Liver (tissue), 3 donors: ENCODE data around the gene SH3RF3.

ENCODE experiments used
- GABPA ChIP-seq, 2 donors: IDR thresholded peaks in 1 of 2; conservative IDR thresholded peaks in 1 of 2; 2 replicates each; pipeline ENCODE4 v1.6.1; 2016; ENCODE audit warnings: antibody characterized with exemption in 2 of 2, mild to moderate bottlenecking in 1 of 2, moderate library complexity in 1 of 2
- RAD21 ChIP-seq, 2 donors: IDR thresholded peaks; 2 replicates each; pipeline ENCODE4 v1.6.1; 2016; ENCODE audit warnings: antibody characterized with exemption in 2 of 2, mild to moderate bottlenecking in 2 of 2
- RXRA ChIP-seq, 2 donors: IDR thresholded peaks; 2 replicates each; pipeline ENCODE4 v1.6.1; 2017 to 2018; ENCODE audit warnings: antibody characterized with exemption in 2 of 2, mild to moderate bottlenecking in 1 of 2
- SP1 ChIP-seq: IDR thresholded peaks from 2 replicates; pipeline ENCODE4 v1.6.1; 2018; ENCODE audit warnings: antibody characterized with exemption, mild to moderate bottlenecking
- TAF1 ChIP-seq: conservative IDR thresholded peaks from 2 replicates; pipeline ENCODE4 v1.6.1; 2016; ENCODE audit warnings: antibody characterized with exemption, mild to moderate bottlenecking
- YY1 ChIP-seq: IDR thresholded peaks from 2 replicates; pipeline ENCODE4 v1.6.1; 2016; ENCODE audit warnings: antibody characterized with exemption, mild to moderate bottlenecking
- TF ChIP-seq, protein P1 (sequence below): fragments of 150-350 bp; IDR thresholded peaks from 2 replicates; pipeline ENCODE4 v1.5.1; 2017; ENCODE audit warnings: improper control_type of control experiment, low read depth, low read length; ENCODE audit not compliant: missing input control
- TF ChIP-seq, protein P2 (sequence below): IDR thresholded peaks from 2 replicates; pipeline ENCODE4 v1.6.1; 2016; ENCODE audit warnings: antibody characterized with exemption
- TF ChIP-seq, protein P3 (sequence below): IDR thresholded peaks from 2 replicates; pipeline ENCODE4 v1.6.1; 2016; ENCODE audit warnings: antibody characterized with exemption
- TF ChIP-seq, protein P4 (sequence below): IDR thresholded peaks from 2 replicates; pipeline ENCODE4 v1.6.1; 2016; ENCODE audit warnings: antibody characterized with exemption, mild to moderate bottlenecking
- TF ChIP-seq, protein P5 (sequence below): IDR thresholded peaks from 2 replicates; pipeline ENCODE4 v1.6.1; 2016; ENCODE audit warnings: antibody characterized with exemption
- donor health status: healthy.
- donor health status: healthy.

DNA sequence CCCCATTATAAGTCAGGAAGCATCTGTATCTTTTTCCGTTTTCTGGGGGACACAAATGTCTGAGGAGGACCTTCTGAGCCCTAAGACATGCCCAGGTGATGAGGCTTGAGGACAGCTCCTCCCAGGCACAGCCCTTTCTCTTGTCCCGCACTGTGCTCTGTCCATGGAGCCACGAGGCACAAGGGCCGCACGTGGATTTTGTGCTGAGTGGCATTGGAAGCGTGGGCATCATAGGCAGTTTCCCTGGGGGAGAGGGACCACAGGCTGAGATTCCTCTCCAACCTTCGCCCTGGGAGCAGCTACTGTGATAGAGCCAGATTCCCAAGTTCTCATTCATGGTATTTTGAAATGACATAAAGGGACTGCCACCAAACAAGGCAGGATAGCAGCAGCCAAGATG, 139.9 kb downstream of the SH3RF3 start:
- TF ChIP-seq, protein P1, sequence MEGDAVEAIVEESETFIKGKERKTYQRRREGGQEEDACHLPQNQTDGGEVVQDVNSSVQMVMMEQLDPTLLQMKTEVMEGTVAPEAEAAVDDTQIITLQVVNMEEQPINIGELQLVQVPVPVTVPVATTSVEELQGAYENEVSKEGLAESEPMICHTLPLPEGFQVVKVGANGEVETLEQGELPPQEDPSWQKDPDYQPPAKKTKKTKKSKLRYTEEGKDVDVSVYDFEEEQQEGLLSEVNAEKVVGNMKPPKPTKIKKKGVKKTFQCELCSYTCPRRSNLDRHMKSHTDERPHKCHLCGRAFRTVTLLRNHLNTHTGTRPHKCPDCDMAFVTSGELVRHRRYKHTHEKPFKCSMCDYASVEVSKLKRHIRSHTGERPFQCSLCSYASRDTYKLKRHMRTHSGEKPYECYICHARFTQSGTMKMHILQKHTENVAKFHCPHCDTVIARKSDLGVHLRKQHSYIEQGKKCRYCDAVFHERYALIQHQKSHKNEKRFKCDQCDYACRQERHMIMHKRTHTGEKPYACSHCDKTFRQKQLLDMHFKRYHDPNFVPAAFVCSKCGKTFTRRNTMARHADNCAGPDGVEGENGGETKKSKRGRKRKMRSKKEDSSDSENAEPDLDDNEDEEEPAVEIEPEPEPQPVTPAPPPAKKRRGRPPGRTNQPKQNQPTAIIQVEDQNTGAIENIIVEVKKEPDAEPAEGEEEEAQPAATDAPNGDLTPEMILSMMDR: no peak
- TF ChIP-seq YY1 (no peak), GABPA (IDR thresholded peaks at IDR 0.05 in 1 of 2, conservative IDR thresholded peaks at IDR 0.05 in 1 of 2) (no peak), TAF1 (no peak), RAD21 (IDR thresholded peaks at IDR 0.05) (no peak), RXRA (IDR thresholded peaks at IDR 0.05) (no peak), SP1 (no peak)
- TF ChIP-seq, protein P2, sequence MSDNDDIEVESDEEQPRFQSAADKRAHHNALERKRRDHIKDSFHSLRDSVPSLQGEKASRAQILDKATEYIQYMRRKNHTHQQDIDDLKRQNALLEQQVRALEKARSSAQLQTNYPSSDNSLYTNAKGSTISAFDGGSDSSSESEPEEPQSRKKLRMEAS: no peak
- TF ChIP-seq, protein P3, sequence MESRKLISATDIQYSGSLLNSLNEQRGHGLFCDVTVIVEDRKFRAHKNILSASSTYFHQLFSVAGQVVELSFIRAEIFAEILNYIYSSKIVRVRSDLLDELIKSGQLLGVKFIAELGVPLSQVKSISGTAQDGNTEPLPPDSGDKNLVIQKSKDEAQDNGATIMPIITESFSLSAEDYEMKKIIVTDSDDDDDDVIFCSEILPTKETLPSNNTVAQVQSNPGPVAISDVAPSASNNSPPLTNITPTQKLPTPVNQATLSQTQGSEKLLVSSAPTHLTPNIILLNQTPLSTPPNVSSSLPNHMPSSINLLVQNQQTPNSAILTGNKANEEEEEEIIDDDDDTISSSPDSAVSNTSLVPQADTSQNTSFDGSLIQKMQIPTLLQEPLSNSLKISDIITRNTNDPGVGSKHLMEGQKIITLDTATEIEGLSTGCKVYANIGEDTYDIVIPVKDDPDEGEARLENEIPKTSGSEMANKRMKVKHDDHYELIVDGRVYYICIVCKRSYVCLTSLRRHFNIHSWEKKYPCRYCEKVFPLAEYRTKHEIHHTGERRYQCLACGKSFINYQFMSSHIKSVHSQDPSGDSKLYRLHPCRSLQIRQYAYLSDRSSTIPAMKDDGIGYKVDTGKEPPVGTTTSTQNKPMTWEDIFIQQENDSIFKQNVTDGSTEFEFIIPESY: no peak
- TF ChIP-seq, protein P4, sequence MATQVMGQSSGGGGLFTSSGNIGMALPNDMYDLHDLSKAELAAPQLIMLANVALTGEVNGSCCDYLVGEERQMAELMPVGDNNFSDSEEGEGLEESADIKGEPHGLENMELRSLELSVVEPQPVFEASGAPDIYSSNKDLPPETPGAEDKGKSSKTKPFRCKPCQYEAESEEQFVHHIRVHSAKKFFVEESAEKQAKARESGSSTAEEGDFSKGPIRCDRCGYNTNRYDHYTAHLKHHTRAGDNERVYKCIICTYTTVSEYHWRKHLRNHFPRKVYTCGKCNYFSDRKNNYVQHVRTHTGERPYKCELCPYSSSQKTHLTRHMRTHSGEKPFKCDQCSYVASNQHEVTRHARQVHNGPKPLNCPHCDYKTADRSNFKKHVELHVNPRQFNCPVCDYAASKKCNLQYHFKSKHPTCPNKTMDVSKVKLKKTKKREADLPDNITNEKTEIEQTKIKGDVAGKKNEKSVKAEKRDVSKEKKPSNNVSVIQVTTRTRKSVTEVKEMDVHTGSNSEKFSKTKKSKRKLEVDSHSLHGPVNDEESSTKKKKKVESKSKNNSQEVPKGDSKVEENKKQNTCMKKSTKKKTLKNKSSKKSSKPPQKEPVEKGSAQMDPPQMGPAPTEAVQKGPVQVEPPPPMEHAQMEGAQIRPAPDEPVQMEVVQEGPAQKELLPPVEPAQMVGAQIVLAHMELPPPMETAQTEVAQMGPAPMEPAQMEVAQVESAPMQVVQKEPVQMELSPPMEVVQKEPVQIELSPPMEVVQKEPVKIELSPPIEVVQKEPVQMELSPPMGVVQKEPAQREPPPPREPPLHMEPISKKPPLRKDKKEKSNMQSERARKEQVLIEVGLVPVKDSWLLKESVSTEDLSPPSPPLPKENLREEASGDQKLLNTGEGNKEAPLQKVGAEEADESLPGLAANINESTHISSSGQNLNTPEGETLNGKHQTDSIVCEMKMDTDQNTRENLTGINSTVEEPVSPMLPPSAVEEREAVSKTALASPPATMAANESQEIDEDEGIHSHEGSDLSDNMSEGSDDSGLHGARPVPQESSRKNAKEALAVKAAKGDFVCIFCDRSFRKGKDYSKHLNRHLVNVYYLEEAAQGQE: no peak
- TF ChIP-seq, protein P5, sequence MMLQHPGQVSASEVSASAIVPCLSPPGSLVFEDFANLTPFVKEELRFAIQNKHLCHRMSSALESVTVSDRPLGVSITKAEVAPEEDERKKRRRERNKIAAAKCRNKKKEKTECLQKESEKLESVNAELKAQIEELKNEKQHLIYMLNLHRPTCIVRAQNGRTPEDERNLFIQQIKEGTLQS: no peak
